Left renal pelvis (tissue), 4 donors: ENCODE measurements around the gene SPECC1L. TPM values are rescaled to one million over a fixed set of nuclear protein-coding genes. Genes with fewer than 3 reads are reported as not detected.

Source experiments
- DNase-seq, 4 donors: peaks; one replicate each; pipeline ENCODE4 v3.0.0-alpha.2; 2013; ENCODE audit warnings: low read depth in 4 of 4, low spot score in 3 of 4
- polyA plus RNA-seq, 4 donors: library from polyadenylated mRNA; unstranded; fragments of 120-200 nt; gene quantifications; one replicate each; pipeline ENCODE4 v1.2.1, GENCODE V29; 2013; ENCODE audit not compliant: insufficient read length in 4 of 4

Gene SPECC1L
- polyA plus RNA-seq, 4 donors: 44.0 to 57.9 (median 46.5) TPM

- no peak for DNase-seq
These were observed 153.6 kb downstream of the SPECC1L start for GRCh38 chr22:24424001-24424900.

- DNase-seq: no peak
These were observed 154.5 kb downstream of the SPECC1L start for GRCh38 chr22:24424901-24425775.

- DNase-seq: no peak
These were observed 155.8 kb downstream of the SPECC1L start for GRCh38 chr22:24426436-24426835.

GRCh38 chr22:24426851-24427499 lies 156.3 kb downstream of the SPECC1L start:
- no peak for DNase-seq

GRCh38 chr22:24427500-24428164 lies 157.0 kb downstream of the SPECC1L start, which contains the start of gene ADORA2A:
Gene ADORA2A (plus strand): TSS chr22:24427599. CDS start chr22:24433405, 5,806 bp downstream.
- DNase-seq: no peak

GRCh38 chr22:24428751-24429410 lies 158.2 kb downstream of the SPECC1L start:
- no peak for DNase-seq

GRCh38 chr22:24429411-24430365 lies 159.1 kb downstream of the SPECC1L start:
- DNase-seq: no peak

GRCh38 chr22:24430431-24431308 lies 160.0 kb downstream of the SPECC1L start:
- no peak for DNase-seq

GRCh38 chr22:24431309-24432034 lies 160.8 kb downstream of the SPECC1L start:
- no peak for DNase-seq

GRCh38 chr22:24432059-24432853 lies 161.6 kb downstream of the SPECC1L start:
- no peak for DNase-seq

- DNase-seq: no peak
These were observed 162.6 kb downstream of the SPECC1L start for GRCh38 chr22:24433001-24433827.

GRCh38 chr22:24433828-24434470 lies 163.3 kb downstream of the SPECC1L start:
- DNase-seq: no peak

GRCh38 chr22:24434471-24435322 lies 164.1 kb downstream of the SPECC1L start:
- DNase-seq: no peak

- no peak for DNase-seq
These were observed 164.7 kb downstream of the SPECC1L start for GRCh38 chr22:24435323-24435645.
